ENCODE data around the gene TM4SF20. TPM values are rescaled to one million over a fixed set of nuclear protein-coding genes. Genes with fewer than 3 reads are reported as not detected.

TM4SF20 gene
- total RNA-seq, 1 donor from 2014 or later, result not detected

DNA sequence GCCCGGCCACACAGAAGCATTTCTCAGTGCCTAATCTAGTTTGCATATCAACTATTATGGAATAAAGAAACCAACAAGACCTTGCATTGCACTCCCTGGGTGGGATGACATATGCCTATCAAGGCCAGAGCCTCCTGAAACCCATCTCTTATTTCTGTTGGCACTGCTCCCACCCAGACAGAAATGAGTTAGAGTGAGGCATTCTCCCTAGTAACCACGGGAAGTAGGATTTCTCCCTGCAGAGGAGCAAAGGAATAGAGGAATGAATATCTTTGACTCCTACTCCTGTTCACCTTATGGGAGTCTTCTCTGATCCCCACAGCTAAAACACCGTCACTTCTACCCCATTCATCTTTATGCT, 32.9 kb upstream of the TM4SF20 start:
- Histone ChIP-seq H3K27ac (no peak overlapping the region), H3K4me3 (no peak overlapping the region), H3K9me3 (no peaks in the 10 kb centered on the region), H3K4me1 (peaks cover 11% of the 10 kb centered on the region), H3K27me3 (no peaks in the 10 kb centered on the region), H3K36me3 (no peaks in the 10 kb centered on the region)
- no peak for DNase-seq (ENCODE audit: extremely low spot score in 2 of 2)
- TF ChIP-seq POLR2A (IDR thresholded peaks at IDR 0.05), result no peak
- TF ChIP-seq, protein P1, sequence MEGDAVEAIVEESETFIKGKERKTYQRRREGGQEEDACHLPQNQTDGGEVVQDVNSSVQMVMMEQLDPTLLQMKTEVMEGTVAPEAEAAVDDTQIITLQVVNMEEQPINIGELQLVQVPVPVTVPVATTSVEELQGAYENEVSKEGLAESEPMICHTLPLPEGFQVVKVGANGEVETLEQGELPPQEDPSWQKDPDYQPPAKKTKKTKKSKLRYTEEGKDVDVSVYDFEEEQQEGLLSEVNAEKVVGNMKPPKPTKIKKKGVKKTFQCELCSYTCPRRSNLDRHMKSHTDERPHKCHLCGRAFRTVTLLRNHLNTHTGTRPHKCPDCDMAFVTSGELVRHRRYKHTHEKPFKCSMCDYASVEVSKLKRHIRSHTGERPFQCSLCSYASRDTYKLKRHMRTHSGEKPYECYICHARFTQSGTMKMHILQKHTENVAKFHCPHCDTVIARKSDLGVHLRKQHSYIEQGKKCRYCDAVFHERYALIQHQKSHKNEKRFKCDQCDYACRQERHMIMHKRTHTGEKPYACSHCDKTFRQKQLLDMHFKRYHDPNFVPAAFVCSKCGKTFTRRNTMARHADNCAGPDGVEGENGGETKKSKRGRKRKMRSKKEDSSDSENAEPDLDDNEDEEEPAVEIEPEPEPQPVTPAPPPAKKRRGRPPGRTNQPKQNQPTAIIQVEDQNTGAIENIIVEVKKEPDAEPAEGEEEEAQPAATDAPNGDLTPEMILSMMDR (IDR thresholded peaks at IDR 0.05), result no peak
- TF ChIP-seq POLR2AphosphoS5 (IDR thresholded peaks at IDR 0.05; ENCODE audit: insufficient read depth in 1 of 2, low read depth in 1 of 2), result no peak
- intact Hi-C loops (cut with DNase I), result no loop called here

GRCh38 chr2:227411320-227411989, 32.3 kb upstream of the TM4SF20 start:
- TF ChIP-seq POLR2A (IDR thresholded peaks at IDR 0.05) (no peak), POLR2AphosphoS5 (IDR thresholded peaks at IDR 0.05; ENCODE audit: insufficient read depth in 1 of 2, low read depth in 1 of 2) (no peak)
- TF ChIP-seq, protein P1 (IDR thresholded peaks at IDR 0.05), result no peak
- Histone ChIP-seq H3K27ac (no peak overlapping the region), H3K4me1 (peaks cover 16% of the 10 kb centered on the region), H3K36me3 (no peaks in the 10 kb centered on the region), H3K27me3 (no peaks in the 10 kb centered on the region), H3K9me3 (no peaks in the 10 kb centered on the region), H3K4me3 (no peak overlapping the region)
- no peak for DNase-seq (ENCODE audit: extremely low spot score in 2 of 2)
- intact Hi-C loops (cut with DNase I), result no loop called here

- intact Hi-C loops (cut with DNase I), result no loop called here
- Histone ChIP-seq H3K9me3 (no peaks in the 10 kb centered on the region), H3K27ac (no peak overlapping the region), H3K27me3 (no peaks in the 10 kb centered on the region), H3K4me1 (peaks cover 18% of the 10 kb centered on the region), H3K36me3 (no peaks in the 10 kb centered on the region), H3K4me3 (no peak overlapping the region)
- no peak for DNase-seq (ENCODE audit: extremely low spot score in 2 of 2)
- TF ChIP-seq POLR2AphosphoS5 (IDR thresholded peaks at IDR 0.05; ENCODE audit: insufficient read depth in 1 of 2, low read depth in 1 of 2) (no peak), POLR2A (IDR thresholded peaks at IDR 0.05) (no peak)
- TF ChIP-seq, protein P1 (IDR thresholded peaks at IDR 0.05), result no peak
Observed at GRCh38 chr2:227410191-227410590, 31.1 kb upstream of the TM4SF20 start.

DNA sequence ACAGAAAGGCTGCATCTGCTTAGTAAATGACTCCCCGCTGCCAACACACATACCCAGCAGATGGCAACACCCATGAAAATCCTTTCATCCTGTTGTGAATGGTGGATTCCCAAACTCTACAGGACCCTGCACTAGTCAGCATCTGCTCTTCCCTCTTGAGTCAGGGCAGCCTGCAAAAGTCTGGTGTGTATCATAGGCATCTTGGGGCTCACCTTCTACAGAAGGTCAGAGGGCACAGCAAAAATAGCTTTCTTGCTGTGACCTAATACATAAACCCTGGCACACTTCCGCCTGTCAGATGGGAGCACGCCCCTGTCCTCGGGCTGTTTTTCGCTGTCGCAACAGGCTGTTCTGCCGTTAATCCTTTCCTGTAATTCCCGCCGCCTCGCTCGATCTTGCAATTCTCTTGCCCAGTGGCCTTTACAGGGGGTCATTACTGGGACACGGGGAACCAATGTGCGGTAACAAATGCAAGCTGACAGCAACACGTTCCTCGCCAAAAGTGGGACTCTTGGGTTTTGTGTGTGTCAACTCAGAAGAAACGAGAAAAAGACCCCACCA, 28.6 kb upstream of the TM4SF20 start:
- intact Hi-C loops (cut with DNase I), result no loop called here
- Histone ChIP-seq H3K4me1 (peaks cover 18% of the 10 kb centered on the region), H3K36me3 (no peaks in the 10 kb centered on the region), H3K27ac (no peak overlapping the region), H3K27me3 (no peaks in the 10 kb centered on the region), H3K9me3 (no peaks in the 10 kb centered on the region), H3K4me3 (no peak overlapping the region)
- DNase-seq (ENCODE audit: extremely low spot score in 2 of 2), result no peak
- TF ChIP-seq POLR2A (IDR thresholded peaks at IDR 0.05) (no peak), POLR2AphosphoS5 (IDR thresholded peaks at IDR 0.05; ENCODE audit: insufficient read depth in 1 of 2, low read depth in 1 of 2) (peak in 1 of 2 donors; percentile 40)

DNA sequence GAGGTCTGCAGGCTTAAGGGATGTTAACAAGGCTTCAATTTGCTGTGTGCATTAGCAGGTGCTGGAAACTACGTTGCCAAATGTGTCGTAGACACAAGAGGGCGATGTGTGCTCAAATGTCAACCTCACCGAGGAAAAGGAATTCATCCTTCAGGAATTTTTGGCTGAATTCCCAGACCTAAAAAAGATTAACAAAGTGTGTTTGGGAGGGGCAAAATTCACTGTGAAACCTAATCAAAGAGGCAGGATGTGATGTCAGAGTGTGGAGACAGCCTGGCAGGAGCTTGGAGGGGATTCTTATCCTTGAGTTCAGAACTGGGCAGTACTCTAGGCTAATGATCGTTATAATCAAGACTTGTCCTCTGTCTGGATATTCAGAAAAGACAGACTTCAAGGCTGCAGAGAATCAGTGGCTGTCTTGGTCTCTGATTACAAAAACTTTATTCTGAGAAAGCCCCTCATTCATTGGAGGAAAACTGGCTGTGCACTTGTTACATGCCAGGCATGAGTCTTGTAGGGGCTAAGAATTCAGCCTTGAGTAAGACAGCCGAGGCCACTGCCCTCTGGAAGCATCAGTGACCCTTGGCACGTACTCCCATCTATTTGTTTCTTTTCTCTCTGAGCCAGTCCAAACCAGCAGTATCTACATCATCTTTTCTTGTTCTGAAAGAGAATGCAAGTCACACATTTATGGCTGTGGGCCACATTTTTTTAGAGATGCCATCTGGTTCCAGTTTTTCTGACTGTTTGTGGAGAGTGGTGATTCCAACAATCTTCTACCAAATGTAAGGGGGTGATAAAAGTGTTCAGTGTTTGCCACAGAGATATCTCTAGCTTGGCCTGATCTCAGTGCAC, 27.3 kb upstream of the TM4SF20 start:
- DNase-seq (ENCODE audit: extremely low spot score in 2 of 2), result no peak
- H3K4me3 ChIP-seq, result no peak overlapping the region
- H3K27ac ChIP-seq, result peak overlapping the region; percentile 39
- no peaks in the 10 kb centered on the region for H3K9me3 ChIP-seq
- TF ChIP-seq POLR2A (IDR thresholded peaks at IDR 0.05) (no peak), POLR2AphosphoS5 (IDR thresholded peaks at IDR 0.05; ENCODE audit: insufficient read depth in 1 of 2, low read depth in 1 of 2) (peak in 1 of 2 donors; percentile 74)
- TF ChIP-seq, protein P1 (IDR thresholded peaks at IDR 0.05), result peak; percentile 3 to 44 (median 32)
- intact Hi-C loops (cut with DNase I), result no loop called here
- no peaks in the 10 kb centered on the region for H3K27me3 ChIP-seq
- peaks cover 18% of the 10 kb centered on the region for H3K4me1 ChIP-seq
- no peaks in the 10 kb centered on the region for H3K36me3 ChIP-seq

All from vagina (tissue), 2 donors.